PFSK-1 (cell line): Measurements from ENCODE around the gene FAN1.

Experiments used
- FOXP2 ChIP-seq: optimal IDR thresholded peaks from 2 replicates; pipeline ENCODE3; 2011; ENCODE audit warnings: borderline replicate concordance, control low read depth, inconsistent platforms; ENCODE audit not compliant: insufficient read depth; ENCODE audit errors: extremely low read length, extremely low read depth
- POLR2AphosphoS5 ChIP-seq: IDR thresholded peaks from 2 replicates; pipeline ENCODE4 v1.6.1; 2012; ENCODE audit warnings: low read depth, mild to moderate bottlenecking, control low read depth, low read length, moderate library complexity
- SIN3A ChIP-seq: IDR thresholded peaks from 2 replicates; pipeline ENCODE4 v1.6.1; 2012; ENCODE audit warnings: mild to moderate bottlenecking, low read length, moderate library complexity, borderline replicate concordance; ENCODE audit not compliant: insufficient read depth
- TF ChIP-seq, protein P1 (sequence below), 2 experiments: IDR thresholded peaks; 2 replicates each; pipeline versions ENCODE4 v1.6.1 to v1.8.0; 2011 to 2012; ENCODE audit warnings: low read depth in 2 of 2, low read length in 2 of 2, control low read depth in 1 of 2, inconsistent platforms in 1 of 2, mild to moderate bottlenecking in 1 of 2, moderate library complexity in 1 of 2; ENCODE audit not compliant: insufficient read depth in 1 of 2

DNA sequence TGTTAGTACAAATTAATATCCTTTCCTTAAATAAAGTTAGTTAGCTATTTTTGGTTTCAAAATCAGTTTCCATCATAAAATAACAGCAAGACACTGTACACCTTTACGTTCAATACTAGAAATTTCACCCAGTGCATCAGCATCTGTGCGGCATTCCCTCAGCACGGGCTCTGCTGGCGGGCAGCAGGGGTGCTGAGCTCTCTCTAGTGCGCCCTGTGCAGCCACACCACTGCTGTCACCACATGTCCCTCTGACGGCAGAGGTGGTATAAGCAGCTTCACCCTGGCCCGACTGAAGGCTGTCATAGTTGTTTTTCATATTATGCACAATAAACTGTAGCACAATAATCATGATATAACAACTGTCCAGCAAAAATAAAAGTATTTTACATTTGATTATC lies 35.4 kb downstream of the FAN1 start:
- TF ChIP-seq SIN3A (no peak), POLR2AphosphoS5 (no peak), FOXP2 (no peak)
- TF ChIP-seq, protein P1, sequence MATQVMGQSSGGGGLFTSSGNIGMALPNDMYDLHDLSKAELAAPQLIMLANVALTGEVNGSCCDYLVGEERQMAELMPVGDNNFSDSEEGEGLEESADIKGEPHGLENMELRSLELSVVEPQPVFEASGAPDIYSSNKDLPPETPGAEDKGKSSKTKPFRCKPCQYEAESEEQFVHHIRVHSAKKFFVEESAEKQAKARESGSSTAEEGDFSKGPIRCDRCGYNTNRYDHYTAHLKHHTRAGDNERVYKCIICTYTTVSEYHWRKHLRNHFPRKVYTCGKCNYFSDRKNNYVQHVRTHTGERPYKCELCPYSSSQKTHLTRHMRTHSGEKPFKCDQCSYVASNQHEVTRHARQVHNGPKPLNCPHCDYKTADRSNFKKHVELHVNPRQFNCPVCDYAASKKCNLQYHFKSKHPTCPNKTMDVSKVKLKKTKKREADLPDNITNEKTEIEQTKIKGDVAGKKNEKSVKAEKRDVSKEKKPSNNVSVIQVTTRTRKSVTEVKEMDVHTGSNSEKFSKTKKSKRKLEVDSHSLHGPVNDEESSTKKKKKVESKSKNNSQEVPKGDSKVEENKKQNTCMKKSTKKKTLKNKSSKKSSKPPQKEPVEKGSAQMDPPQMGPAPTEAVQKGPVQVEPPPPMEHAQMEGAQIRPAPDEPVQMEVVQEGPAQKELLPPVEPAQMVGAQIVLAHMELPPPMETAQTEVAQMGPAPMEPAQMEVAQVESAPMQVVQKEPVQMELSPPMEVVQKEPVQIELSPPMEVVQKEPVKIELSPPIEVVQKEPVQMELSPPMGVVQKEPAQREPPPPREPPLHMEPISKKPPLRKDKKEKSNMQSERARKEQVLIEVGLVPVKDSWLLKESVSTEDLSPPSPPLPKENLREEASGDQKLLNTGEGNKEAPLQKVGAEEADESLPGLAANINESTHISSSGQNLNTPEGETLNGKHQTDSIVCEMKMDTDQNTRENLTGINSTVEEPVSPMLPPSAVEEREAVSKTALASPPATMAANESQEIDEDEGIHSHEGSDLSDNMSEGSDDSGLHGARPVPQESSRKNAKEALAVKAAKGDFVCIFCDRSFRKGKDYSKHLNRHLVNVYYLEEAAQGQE (IDR thresholded peaks at IDR 0.05; ENCODE audit: insufficient read depth in 1 of 2, low read depth in 2 of 2, low read length in 2 of 2) = no peak
